C4-2B (cell line): ENCODE results near the gene ZMYM1.

ENCODE experiments used
- H3K27ac ChIP-seq: fragments of 450-650 bp; 2 replicates; pipeline ENCODE4 v1.5.1; 2017
- CTCF ChIP-seq: fragments of 450-650 bp; conservative IDR thresholded peaks from 2 replicates; pipeline ENCODE4 v1.5.1; 2017; ENCODE audit warnings: mild to moderate bottlenecking
- ZFX ChIP-seq: fragments of 450-650 bp; IDR thresholded peaks from 2 replicates; pipeline ENCODE4 v1.6.1; 2017

ZMYM1 gene

GRCh38 chr1:35080171-35080854, 1.1 kb downstream of the ZMYM1 start:
- TF ChIP-seq CTCF: no peak
- no peak for TF ChIP-seq ZFX
- H3K27ac ChIP-seq: peak overlapping the region; percentile 85

GRCh38 chr1:35085421-35085820, 6.2 kb downstream of the ZMYM1 start:
- no peak for TF ChIP-seq ZFX
- TF ChIP-seq CTCF: no peak
- H3K27ac ChIP-seq: no peak overlapping the region

- H3K27ac ChIP-seq: no peak overlapping the region
- TF ChIP-seq CTCF: no peak
- no peak for TF ChIP-seq ZFX
Observed at GRCh38 chr1:35097224-35097623, 18.0 kb downstream of the ZMYM1 start.

- TF ChIP-seq ZFX: no peak
- no peak for TF ChIP-seq CTCF
- no peak overlapping the region for H3K27ac ChIP-seq
Observed at GRCh38 chr1:35111106-35111505, 31.9 kb downstream of the ZMYM1 start.

GRCh38 chr1:35112668-35113067, 33.5 kb downstream of the ZMYM1 start:
- H3K27ac ChIP-seq: no peak overlapping the region
- TF ChIP-seq ZFX (no peak), CTCF (peak; percentile 28)

GRCh38 chr1:35115459-35116383, 36.5 kb downstream of the ZMYM1 start:
- H3K27ac ChIP-seq: no peak overlapping the region
- TF ChIP-seq ZFX (no peak), CTCF (no peak)

GRCh38 chr1:35120458-35121133, 41.4 kb downstream of the ZMYM1 start:
- H3K27ac ChIP-seq: no peak overlapping the region
- TF ChIP-seq CTCF (no peak), ZFX (no peak)
